ENCODE measurements around the gene EIF5B. TPM values are rescaled to one million over a fixed set of nuclear protein-coding genes. Genes with fewer than 3 reads are reported as not detected.

EIF5B gene
- total and polyA plus RNA-seq, 2 of the 4 experiments (the other 2 are of a cell fraction): 19.7 to 21.8 TPM

GRCh38 chr2:99424371-99424770 is 87.2 kb downstream of the EIF5B start:
- H3K23ac ChIP-seq (ENCODE audit: low read depth, low read length): peak overlapping the region; percentile 31; the same call in 1 of the 2 replicates
- peaks cover 22% of the 10 kb centered on the region; the same call in 1 of the 2 replicates for H4K20me1 ChIP-seq (ENCODE audit: insufficient read depth, low read length)
- DNase-seq (no peak), ATAC-seq (ENCODE audit: low read depth) (no peak)
- H3K4me3 ChIP-seq (ENCODE audit: insufficient read depth, low read depth, low read length): no peak overlapping the region
- no peak overlapping the region for H3K18ac ChIP-seq (ENCODE audit: low read depth, low read length)
- no peak overlapping the region; the same call in 1 of the 2 replicates for H2AK5ac ChIP-seq (ENCODE audit: low read depth, low read length)
- no peak overlapping the region for H2BK120ac ChIP-seq (ENCODE audit: low read depth, low read length)
- H3K4me1 ChIP-seq (ENCODE audit: control insufficient read depth, insufficient read depth, low read length): peaks cover 13% of the 10 kb centered on the region
- no peak overlapping the region for H3K4ac ChIP-seq (ENCODE audit: low read depth, low read length)
- no peak overlapping the region for H3K56ac ChIP-seq (ENCODE audit: extremely low read depth, insufficient read depth, low read length)
- H2BK15ac ChIP-seq (ENCODE audit: low read depth, low read length): no peak overlapping the region
- intact Hi-C loops (cut with micrococcal nuclease): no loop called here
- peaks cover 5 to 24% of the 10 kb centered on the region in 2 experiments; a peak in 3 of 4 replicates for H3K79me1 ChIP-seq (ENCODE audit: low read depth in 1 of 2, low read length in 2 of 2)
- no peak for TF ChIP-seq MXI1 (IDR thresholded peaks at IDR 0.05; ENCODE audit: borderline replicate concordance, low read depth, low read length)
- TF ChIP-seq USF2 (IDR thresholded peaks at IDR 0.05; ENCODE audit: low read depth, low read length): no peak
- no peak for TF ChIP-seq CEBPB (IDR thresholded peaks at IDR 0.05; ENCODE audit: low read depth, low read length)
- no peak for TF ChIP-seq BHLHE40 (IDR thresholded peaks at IDR 0.05; ENCODE audit: low read depth, low read length)
- no peak for TF ChIP-seq RFX5 (IDR thresholded peaks at IDR 0.05; ENCODE audit: low read depth, low read length)
- no peak for TF ChIP-seq NFE2L2 (IDR thresholded peaks at IDR 0.05; ENCODE audit: low read depth, low read length)
- no peak for TF ChIP-seq RCOR1 (IDR thresholded peaks at IDR 0.05; ENCODE audit: insufficient replicate concordance, low read length)
- no peak for TF ChIP-seq MAFK (IDR thresholded peaks at IDR 0.05; ENCODE audit: low read depth, low read length)
- no peak for TF ChIP-seq POLR2A (IDR thresholded peaks at IDR 0.05; ENCODE audit: low read depth, low read length)
- no peak for TF ChIP-seq MAZ (IDR thresholded peaks at IDR 0.05; ENCODE audit: borderline replicate concordance, low read depth, low read length)
- TF ChIP-seq RAD21 (IDR thresholded peaks at IDR 0.05; ENCODE audit: low read length): no peak
- TF ChIP-seq ELK1 (IDR thresholded peaks at IDR 0.05; ENCODE audit: borderline replicate concordance, low read depth, low read length): no peak
- no peak for TF ChIP-seq SMC3 (IDR thresholded peaks at IDR 0.05; ENCODE audit: low read depth, low read length)
- TF ChIP-seq CHD1 (IDR thresholded peaks at IDR 0.05; ENCODE audit: low read depth, low read length): no peak
- no peak for TF ChIP-seq FOS (IDR thresholded peaks at IDR 0.05; ENCODE audit: low read depth, low read length)
- TF ChIP-seq CTCF (conservative IDR thresholded peaks at IDR 0.05; ENCODE audit: low read depth, low read length): no peak
- no peak overlapping the region for H4K8ac ChIP-seq (ENCODE audit: low read depth in 2 of 2, low read length in 2 of 2)
- H2BK20ac ChIP-seq (ENCODE audit: low read depth, low read length): no peak overlapping the region
- CTCF ChIA-PET: no interaction called here
- H2AFZ ChIP-seq (replicated peaks; ENCODE audit: low read length, poor library complexity): no peak overlapping the region
- no peaks in the 10 kb centered on the region for H3K9me3 ChIP-seq (ENCODE audit: control insufficient read depth, insufficient read depth, low read length)
- no peak overlapping the region for H3K14ac ChIP-seq (replicated peaks; ENCODE audit: low read depth, low read length)
- no peaks in the 10 kb centered on the region for H3K27me3 ChIP-seq (ENCODE audit: control insufficient read depth, insufficient read depth, low read length)
- H3K36me3 ChIP-seq (ENCODE audit: control insufficient read depth, insufficient read depth, low read length): peaks cover 20% of the 10 kb centered on the region
- H3K9ac ChIP-seq (ENCODE audit: low read depth, low read length): no peak overlapping the region
- peaks cover 17% of the 10 kb centered on the region for H3K9me1 ChIP-seq (ENCODE audit: insufficient read depth, low read length)
- no TSS peak for BruUV-seq (replicated peaks)
- no peak overlapping the region for H4K5ac ChIP-seq (ENCODE audit: low read depth, low read length)
- no peak overlapping the region for H2AK9ac ChIP-seq (replicated peaks; ENCODE audit: low read depth, low read length, poor library complexity)
- H3K27ac ChIP-seq (ENCODE audit: insufficient read depth, low read length): no peak overlapping the region
- POLR2A ChIA-PET (ENCODE audit: unreplicated experiment): no interaction called here
- H2BK5ac ChIP-seq (ENCODE audit: low read depth, low read length, poor library complexity, severe bottlenecking): no peak overlapping the region
- in situ Hi-C loops (cut with MboI; ENCODE audit: low sequenced_read_pairs): no loop called here
- H3K4me2 ChIP-seq (ENCODE audit: low read depth, low read length): no peak overlapping the region
- H4K91ac ChIP-seq (ENCODE audit: insufficient read depth, low read depth, low read length): no peak overlapping the region
- dilution Hi-C loops (cut with HindIII; ENCODE audit: low sequenced_read_pairs, unreplicated experiment): no loop called here
